ELR (cell line): ENCODE results near the gene IL1F10.

Experiments used
- DNase-seq: peaks from one replicate; pipeline ENCODE4 v3.0.0-alpha.2; 2015; ENCODE audit warnings: low read depth

IL1F10 gene

GRCh38 chr2:113067681-113068080 is at the start of gene IL1F10:
Gene IL1F10, plus strand, starts transcription at chr2:113067970. Its CDS starts 4,769 bp downstream, at chr2:113072739.
- no peak for DNase-seq

GRCh38 chr2:113018509-113018908 is 49.3 kb upstream of the IL1F10 start:
- DNase-seq: no peak

DNA sequence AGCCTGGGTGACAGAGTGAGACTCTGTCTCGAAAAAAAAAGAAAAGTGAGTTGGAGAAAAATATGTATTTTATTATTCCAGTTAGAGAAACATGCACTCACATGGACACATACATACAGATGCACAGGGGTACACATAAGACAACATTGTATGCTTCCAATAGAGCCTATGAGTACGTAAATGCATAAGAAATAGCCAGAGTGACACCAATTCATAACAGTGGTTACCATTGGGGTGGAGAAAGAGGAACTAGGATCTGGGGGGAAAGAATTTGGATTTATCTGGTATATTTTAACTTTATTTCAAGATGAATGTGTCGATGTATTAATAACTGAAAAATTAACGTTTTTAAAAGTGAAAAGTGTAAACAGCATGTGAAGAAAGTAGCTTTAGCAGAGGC is 46.5 kb upstream of the IL1F10 start:
- DNase-seq: no peak

- DNase-seq: no peak
Measured at GRCh38 chr2:113024764-113025163, 43.0 kb upstream of the IL1F10 start.

- no peak for DNase-seq
Measured at GRCh38 chr2:113025737-113026136, 42.0 kb upstream of the IL1F10 start.

DNA sequence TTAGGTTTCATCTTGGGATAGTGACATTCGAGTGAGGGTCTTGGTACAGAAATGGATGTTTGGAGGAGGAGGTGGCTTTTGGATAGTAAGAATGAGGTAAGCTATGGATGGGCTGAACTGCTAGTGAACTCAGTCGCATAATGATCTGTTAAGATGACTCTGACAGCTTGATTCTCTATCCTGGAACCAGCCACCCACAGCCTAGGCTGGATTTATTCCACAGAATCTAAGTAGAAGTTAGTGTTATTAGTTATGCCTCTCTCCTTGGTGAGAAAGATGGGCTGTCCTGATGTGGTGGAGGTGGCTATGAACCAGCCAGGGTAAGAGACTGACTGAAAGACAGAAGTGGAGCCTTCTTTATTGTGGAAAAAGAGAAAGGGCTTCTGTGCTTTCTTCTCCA is 40.1 kb upstream of the IL1F10 start:
- DNase-seq: no peak

- no peak for DNase-seq
Measured at GRCh38 chr2:113028112-113028511, 39.7 kb upstream of the IL1F10 start.

- no peak for DNase-seq
Measured at GRCh38 chr2:113032737-113033136, 35.0 kb upstream of the IL1F10 start.

DNA sequence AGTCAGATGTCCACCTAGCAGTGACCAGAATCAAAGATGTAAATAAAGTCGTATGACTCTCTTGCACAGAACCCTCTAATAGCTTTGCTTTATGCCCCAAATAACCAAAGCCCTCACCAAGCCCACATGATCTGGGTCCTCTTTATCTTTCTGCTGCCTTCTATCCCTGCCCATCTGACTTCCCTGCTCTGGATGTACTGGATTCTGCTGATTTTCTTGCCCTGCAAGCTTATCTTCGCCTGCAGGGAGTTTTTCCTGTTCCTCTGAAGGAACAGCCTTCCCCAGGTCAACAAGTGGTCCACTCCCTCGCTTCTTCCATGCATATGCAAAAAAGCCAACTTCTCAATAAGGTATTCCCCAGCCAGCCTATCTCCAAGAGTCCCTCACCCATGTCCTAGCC is 33.8 kb upstream of the IL1F10 start:
- DNase-seq: no peak

GRCh38 chr2:113036763-113037162 is 31.0 kb upstream of the IL1F10 start:
- no peak for DNase-seq

DNA sequence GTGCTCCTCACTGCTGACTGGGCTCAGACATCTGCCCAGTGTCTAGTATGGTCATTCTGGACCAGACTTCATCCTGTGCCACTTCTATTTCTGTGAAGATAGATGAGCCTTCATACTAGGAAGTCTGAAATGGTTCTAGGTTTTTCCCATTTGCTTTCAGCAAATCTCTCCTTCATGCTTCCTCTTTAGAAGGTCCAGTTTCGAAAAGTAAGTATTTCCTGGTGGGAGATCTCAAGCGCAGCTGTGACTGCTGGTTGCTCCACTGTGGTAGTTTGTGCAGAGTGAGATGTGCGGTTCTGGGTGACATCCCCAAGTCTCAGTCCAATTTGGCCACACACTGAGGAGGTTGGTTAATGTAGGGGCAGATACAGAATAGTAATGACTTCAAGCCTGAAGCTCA is 29.5 kb upstream of the IL1F10 start:
- DNase-seq: no peak

DNA sequence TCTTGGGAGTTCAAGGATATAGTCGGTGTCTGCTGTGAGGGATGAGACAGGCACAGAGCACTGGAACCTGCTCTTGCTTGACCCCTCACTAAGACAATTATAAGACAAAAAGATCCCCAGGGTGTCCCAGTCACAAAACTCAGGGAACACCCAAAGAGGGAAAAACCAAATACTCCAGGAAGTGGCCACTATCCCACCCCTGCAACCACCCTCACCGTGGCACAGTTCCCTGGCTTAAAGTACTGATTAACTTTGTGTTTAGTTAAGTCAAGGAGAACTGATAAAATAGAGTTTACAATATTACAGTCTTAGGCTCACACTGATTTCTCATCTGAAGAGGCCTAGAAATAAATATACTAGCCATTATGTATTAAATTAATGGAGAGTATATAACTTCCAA is 28.6 kb upstream of the IL1F10 start:
- DNase-seq: no peak

- no peak for DNase-seq
Measured at GRCh38 chr2:113039719-113040118, 28.1 kb upstream of the IL1F10 start.

DNA sequence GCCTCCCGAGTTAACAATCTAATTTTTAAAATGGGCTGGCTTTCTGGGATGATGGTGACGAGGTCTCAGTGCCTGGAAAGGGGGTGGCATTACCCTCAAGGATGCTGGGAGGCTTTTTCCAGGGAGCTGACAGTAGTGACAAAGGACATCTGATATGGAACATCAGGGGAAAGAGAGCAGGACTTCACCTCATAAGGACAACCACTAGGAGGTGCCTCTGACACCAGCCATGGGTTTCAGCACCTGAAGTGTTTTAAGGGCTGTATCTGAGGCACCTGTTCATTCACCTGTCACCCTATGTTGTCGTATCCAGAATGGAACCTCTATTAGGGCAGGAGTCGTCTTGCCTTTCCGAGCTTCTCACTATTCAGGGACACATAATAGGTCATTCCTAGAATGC is 25.9 kb upstream of the IL1F10 start:
- no peak for DNase-seq

GRCh38 chr2:113046465-113046864 is 21.3 kb upstream of the IL1F10 start:
- no peak for DNase-seq

GRCh38 chr2:113050921-113051895 is 16.6 kb upstream of the IL1F10 start:
- no peak for DNase-seq

- DNase-seq: no peak
Measured at GRCh38 chr2:113052396-113052917, 15.3 kb upstream of the IL1F10 start, which contains the start of gene IL36B. Gene IL36B, minus strand, starts transcription at chr2:113052867.

DNA sequence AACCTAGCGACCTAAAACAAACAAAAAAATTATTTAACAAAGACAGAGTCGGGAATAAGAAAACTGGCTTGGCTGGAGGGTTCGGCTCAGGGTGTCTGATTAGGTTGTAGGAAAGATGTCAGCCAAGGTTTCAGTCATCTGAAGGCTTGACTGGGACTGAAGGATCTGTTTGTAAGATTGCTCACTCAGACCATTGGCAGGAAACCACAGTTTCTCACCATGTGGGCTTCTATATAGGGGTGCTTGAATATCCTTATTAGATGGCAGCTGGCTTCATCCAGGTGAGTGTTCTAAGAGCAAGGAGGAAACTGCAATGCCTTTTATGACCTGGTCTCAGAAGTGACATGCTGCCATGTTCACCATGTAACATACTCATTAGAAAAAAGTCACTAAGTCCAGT is 14.1 kb upstream of the IL1F10 start:
- DNase-seq: no peak

DNA sequence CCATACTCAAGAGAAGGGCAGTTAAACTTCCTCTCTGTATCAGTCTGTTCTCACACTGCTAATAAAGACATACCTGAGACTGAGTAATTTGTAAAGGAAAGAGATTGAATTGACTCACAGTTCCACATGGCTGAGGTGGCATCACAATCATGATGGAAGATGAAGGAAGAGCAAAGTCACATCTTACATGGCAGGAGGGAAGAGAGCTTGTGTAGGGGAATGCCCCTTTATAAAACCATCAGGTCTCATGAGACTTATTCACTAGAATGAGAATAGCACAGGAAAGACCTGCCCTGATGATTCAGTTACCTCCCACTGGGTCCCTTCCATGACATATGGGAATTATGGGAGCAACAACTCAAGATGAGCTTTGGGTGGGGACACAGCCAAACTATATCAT is 13.7 kb upstream of the IL1F10 start:
- DNase-seq: no peak

DNA sequence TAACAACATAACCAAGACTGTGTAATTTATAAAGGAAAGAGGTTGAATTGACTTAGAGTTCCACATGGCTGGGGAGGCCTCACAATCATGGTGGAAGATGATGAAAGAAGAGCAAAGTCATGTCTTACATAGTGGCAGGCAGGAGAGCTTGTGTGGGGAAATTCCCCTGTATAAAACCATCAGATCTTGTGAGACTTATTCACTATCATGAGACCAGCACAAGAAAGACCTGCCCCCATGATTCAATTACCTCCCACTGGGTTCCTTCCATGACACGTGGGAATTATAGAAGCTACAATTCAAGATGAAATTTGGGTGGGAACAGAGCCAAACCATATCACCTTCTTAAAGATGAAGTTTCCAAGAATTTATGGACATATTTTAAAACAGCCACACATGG is 11.2 kb upstream of the IL1F10 start:
- DNase-seq: no peak

GRCh38 chr2:113057117-113057516 is 10.7 kb upstream of the IL1F10 start:
- no peak for DNase-seq

DNA sequence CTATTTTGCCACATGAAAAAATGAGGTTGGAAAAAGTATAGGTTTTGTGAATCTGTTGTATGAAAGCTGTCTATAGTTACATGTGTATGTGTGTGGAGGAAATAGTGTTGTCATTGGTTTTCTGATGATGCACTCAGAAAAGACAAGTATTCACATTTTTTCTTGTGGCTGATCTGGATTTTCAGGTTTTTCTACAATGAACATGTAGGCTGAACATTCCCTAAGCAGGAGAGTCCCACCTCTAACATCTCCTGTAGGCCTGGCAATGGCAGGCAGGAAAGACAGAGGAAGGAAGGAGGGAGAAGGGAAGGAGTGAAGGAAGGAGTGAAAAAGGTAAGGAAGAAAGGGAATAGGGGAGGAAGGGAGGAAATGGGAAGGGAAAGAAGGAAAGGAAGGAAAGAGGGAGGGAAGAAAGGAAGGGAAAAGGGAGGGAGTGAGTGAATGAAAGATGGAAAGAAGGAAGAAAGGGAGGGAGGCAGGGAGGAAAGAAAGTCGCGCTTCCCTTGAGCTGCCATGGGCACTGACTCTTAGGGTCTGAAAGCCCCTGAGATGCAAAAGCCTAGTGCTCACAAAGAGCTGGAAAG is 9.3 kb upstream of the IL1F10 start:
- DNase-seq: no peak
